NOMO-1 treated with dmso at 0.1 percent for 144 hours (cell line): ENCODE measurements around the gene THY1.

Experiments
- DNase-seq: peaks from one replicate; lab custom pipeline; 2025; ENCODE audit not compliant: unreplicated experiment; lab: John Stamatoyannopoulos, UW

The THY1 gene

GRCh38 chr11:119371067-119371601 lies 51.8 kb downstream of the THY1 start:
- DNase-seq: no peak

- DNase-seq: peak; percentile 31
Observed at GRCh38 chr11:119370486-119371046, 52.4 kb downstream of the THY1 start.

- DNase-seq: no peak
Observed at GRCh38 chr11:119369132-119369925, 53.6 kb downstream of the THY1 start.

DNA sequence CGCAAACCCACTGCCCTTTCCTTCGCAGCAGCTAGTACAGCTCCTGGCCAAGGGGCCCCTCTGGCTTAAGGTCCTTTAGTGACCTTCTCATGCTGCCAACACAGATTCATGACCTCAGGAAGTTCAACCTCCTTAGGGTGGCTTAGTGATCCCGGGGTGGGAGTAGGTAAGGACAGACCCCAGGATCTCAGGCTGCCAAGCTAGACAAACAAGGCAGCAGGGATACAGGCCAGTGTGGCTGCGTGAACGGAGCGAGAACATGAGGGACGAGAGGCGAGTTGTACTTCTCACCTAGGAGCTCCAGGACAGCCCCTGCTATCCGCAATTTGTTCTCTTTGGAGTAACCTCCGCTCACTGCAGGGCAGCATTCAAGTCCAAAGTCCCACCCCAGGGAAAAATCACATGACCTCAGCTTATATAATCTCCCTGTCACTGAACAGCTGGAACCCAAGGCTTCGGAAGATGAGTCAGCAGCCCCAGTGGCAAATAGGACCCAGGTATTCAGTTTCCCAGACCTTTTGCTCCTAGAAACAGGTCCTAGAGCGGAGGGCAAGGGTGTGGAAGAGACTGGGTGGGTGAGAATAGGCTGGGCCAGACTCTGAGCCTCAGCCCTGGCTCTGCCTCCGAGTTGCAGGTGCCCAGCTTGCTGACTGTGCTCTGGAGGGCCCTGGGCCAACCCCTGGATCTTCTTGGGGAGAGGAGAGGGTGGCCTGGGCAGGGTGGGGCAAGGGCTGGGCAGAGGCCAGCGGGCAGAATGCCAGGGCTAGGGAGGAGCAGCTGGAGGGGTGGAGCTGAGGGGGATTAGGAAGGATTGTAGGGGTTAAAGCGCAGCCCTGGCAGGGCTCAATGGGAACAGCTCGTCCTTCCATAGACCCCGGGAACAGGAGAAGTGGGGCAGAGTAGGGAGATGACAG lies 54.6 kb downstream of the THY1 start:
- no peak for DNase-seq

- DNase-seq: peak; percentile 66
Observed at GRCh38 chr11:119367661-119368120, 55.3 kb downstream of the THY1 start.
